K562 (cell line): Measurements from ENCODE around the gene SZT2. TPM values are rescaled to one million over a fixed set of nuclear protein-coding genes. Genes with fewer than 3 reads are reported as not detected.

ENCODE experiments used
- ARID4B ChIP-seq: sonication (generic); formaldehyde crosslinking; IDR thresholded peaks from 2 replicates; pipeline ENCODE4 v1.8.0; 2022; ENCODE audit warnings: mild to moderate bottlenecking, missing genetic modification reagents
- BRD4 ChIP-seq: fragments of 200-600 bp; sonication (generic); IDR thresholded peaks from 2 replicates; pipeline ENCODE4 v1.6.1; 2017; ENCODE audit warnings: inconsistent platforms
- BRD9 ChIP-seq: fragments of 450-650 bp; IDR thresholded peaks from 2 replicates; pipeline ENCODE4 v1.6.1; 2018; ENCODE audit warnings: low read depth; ENCODE audit not compliant: partially characterized antibody
- FOS ChIP-seq: IDR thresholded peaks from 3 replicates; pipeline ENCODE4 v1.6.1; 2011; ENCODE audit not compliant: insufficient read length; ENCODE audit errors: extremely low read depth
- MAFK ChIP-seq: IDR thresholded peaks from 2 replicates; pipeline ENCODE4 v1.6.1; 2011; ENCODE audit warnings: low read length, improper control_type of control experiment
- PML ChIP-seq: IDR thresholded peaks from 2 replicates; pipeline ENCODE4 v1.6.1; 2012; ENCODE audit warnings: low read length, inconsistent platforms
- PTTG1 ChIP-seq: fragments of 450-650 bp; IDR thresholded peaks from 2 replicates; pipeline ENCODE4 v1.6.1; 2016; ENCODE audit warnings: low read depth, mild to moderate bottlenecking, missing genetic modification characterization, missing compliant biosample characterization
- RCOR1 ChIP-seq, 2 experiments: IDR thresholded peaks; 2 replicates each; pipeline ENCODE4 v1.6.1; 2012; ENCODE audit warnings: low read depth in 2 of 2, low read length in 2 of 2, borderline replicate concordance in 1 of 2, improper control_type of control experiment in 1 of 2
- TCF7 ChIP-seq: sonication (generic); IDR thresholded peaks from 2 replicates; pipeline ENCODE4 v1.6.1; 2016; ENCODE audit warnings: antibody characterized with exemption, borderline replicate concordance
- WHSC1 ChIP-seq: IDR thresholded peaks from one replicate; pipeline ENCODE4 v1.6.1; 2012; ENCODE audit warnings: low read length, control low read depth, inconsistent platforms
- ZNF41 ChIP-seq: fragments of 250-450 bp; sonication (Bioruptor Pico); conservative IDR thresholded peaks from 2 replicates; pipeline ENCODE4 v1.4.0; 2020; ENCODE audit warnings: mild to moderate bottlenecking
- polyA plus RNA-seq, 8 experiments: library from polyadenylated mRNA; depleted of rRNA in 4 of 8; stranded (reverse) in 5 of 8; unstranded in 3 of 8; fragments of >200 nt; fragmentation: Nextera tagmentation in 2 of 8; fragmentation: Illumina TruSeq in 1 of 8; extraction: Ambion mirVana in 2 of 8; extraction: Trizol in 1 of 8; gene quantifications; 2 replicates each; pipeline versions ENCODE4 v1.2.1 to v1.2.3, GENCODE V29; 2011 to 2014; ENCODE audit warnings: inconsistent platforms in 1 of 8, missing spikeins in 1 of 8
- total RNA-seq, 7 experiments: library from RNA; depleted of rRNA in 6 of 7; stranded (reverse); fragments of >200 nt in 6 of 7; fragmentation: Illumina TruSeq in 2 of 7; extraction: Trizol in 2 of 7; gene quantifications; 2 replicates each; pipeline versions ENCODE4 v1.2.1 to v1.2.3, GENCODE V29; 2011 to 2021; ENCODE audit warnings: low replicate concordance in 1 of 7
- TF ChIP-seq, protein P1 (sequence below): sonication (generic); formaldehyde crosslinking; IDR thresholded peaks from 2 replicates; pipeline ENCODE4 v1.9.0; 2022; ENCODE audit warnings: mild to moderate bottlenecking, missing genetic modification reagents
- TF ChIP-seq, protein P2 (sequence below), 2 experiments: IDR thresholded peaks; 2 replicates each; pipeline ENCODE4 v1.6.1; 2012; ENCODE audit warnings: improper control_type of control experiment in 2 of 2, low read depth in 2 of 2, low read length in 2 of 2, borderline replicate concordance in 1 of 2
- TF ChIP-seq, protein P3 (sequence below): fragments of 450-650 bp; IDR thresholded peaks from 2 replicates; pipeline ENCODE4 v1.6.1; 2018; ENCODE audit not compliant: partially characterized antibody

Gene SZT2
- total and polyA plus RNA-seq, 9 of the 15 experiments (the other 6 are each of a cell fraction or from before 2014, with no cell fraction given): 0.88 to 31.0 (median 12.8) TPM

DNA sequence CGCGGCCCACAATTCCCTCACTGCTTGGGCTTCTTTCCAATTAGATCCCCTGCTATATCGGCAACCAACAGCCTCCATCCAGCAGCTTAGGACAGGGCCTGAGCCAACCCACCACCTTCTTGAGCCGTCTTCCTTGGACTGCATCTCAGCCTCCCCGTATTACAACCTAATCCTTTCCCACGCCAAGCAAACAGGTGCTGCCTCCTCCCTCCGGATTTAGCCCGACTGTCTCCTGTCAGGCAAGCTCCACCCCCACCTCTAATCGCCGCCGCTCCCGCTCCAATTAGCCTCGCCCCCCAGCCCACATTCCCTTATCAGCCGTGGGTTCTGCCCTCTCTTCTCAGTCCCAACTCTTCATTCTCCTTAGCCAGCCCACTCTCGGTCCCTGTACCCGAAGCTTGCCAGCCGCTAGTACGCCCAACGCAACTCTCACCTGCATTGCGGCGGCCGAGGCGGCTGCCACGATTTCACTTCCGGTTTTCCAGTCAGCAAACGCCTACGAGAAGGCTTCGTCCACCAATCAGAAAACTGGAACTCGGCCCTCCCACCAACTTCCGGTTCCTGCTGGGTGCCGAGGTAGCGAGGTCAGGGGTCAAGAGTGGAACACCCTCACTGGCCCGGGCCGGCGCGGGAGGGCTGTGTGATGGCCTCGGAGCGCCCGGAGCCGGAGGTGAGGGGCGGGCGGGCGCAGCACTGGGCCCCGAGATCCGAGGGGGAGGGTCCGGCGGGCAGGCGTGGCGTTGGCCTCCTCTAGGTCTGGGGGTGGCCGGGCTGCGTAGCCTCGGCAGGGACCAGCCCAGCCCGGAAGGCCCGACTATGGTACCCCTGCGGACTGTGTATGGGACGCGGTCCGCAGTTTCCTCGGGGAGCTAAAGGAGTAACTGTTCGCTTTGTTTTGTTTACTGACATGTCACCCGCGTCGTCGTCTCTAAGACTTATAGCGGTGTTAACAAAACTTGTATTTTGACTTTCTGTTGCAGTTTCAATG is at the start of gene SZT2, which contains the start of gene MED8 (continued):
- TF ChIP-seq ZNF41 (CRISPR knock-in tag): no peak
- TF ChIP-seq BRD9: no peak
- TF ChIP-seq, protein P1, sequence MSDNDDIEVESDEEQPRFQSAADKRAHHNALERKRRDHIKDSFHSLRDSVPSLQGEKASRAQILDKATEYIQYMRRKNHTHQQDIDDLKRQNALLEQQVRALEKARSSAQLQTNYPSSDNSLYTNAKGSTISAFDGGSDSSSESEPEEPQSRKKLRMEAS (CRISPR knock-in tag): peak; percentile 44; the same call in 1 of the 2 replicates
- peak; percentile 89; the same call in 1 of the 2 replicates for TF ChIP-seq BRD4
- TF ChIP-seq, protein P2, sequence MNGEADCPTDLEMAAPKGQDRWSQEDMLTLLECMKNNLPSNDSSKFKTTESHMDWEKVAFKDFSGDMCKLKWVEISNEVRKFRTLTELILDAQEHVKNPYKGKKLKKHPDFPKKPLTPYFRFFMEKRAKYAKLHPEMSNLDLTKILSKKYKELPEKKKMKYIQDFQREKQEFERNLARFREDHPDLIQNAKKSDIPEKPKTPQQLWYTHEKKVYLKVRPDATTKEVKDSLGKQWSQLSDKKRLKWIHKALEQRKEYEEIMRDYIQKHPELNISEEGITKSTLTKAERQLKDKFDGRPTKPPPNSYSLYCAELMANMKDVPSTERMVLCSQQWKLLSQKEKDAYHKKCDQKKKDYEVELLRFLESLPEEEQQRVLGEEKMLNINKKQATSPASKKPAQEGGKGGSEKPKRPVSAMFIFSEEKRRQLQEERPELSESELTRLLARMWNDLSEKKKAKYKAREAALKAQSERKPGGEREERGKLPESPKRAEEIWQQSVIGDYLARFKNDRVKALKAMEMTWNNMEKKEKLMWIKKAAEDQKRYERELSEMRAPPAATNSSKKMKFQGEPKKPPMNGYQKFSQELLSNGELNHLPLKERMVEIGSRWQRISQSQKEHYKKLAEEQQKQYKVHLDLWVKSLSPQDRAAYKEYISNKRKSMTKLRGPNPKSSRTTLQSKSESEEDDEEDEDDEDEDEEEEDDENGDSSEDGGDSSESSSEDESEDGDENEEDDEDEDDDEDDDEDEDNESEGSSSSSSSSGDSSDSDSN (IDR thresholded peaks at IDR 0.05; ENCODE audit: borderline replicate concordance in 1 of 2, low read depth in 2 of 2, low read length in 2 of 2): peak in 1 of 2 experiments; percentile 70; a peak in 1 of 4 replicates
- peak in 1 of 2 experiments; percentile 7; a peak in 1 of 4 replicates for TF ChIP-seq RCOR1 (IDR thresholded peaks at IDR 0.05; ENCODE audit: borderline replicate concordance in 1 of 2, low read depth in 2 of 2, low read length in 2 of 2)
- peak; percentile 51; the same call in 1 of the 2 replicates for TF ChIP-seq ARID4B (CRISPR knock-in tag)
- TF ChIP-seq PTTG1 (tag): no peak
- peak; percentile 69; the same call in 1 of the 2 replicates for TF ChIP-seq PML
- TF ChIP-seq MAFK: peak; percentile 70
- TF ChIP-seq, protein P3, sequence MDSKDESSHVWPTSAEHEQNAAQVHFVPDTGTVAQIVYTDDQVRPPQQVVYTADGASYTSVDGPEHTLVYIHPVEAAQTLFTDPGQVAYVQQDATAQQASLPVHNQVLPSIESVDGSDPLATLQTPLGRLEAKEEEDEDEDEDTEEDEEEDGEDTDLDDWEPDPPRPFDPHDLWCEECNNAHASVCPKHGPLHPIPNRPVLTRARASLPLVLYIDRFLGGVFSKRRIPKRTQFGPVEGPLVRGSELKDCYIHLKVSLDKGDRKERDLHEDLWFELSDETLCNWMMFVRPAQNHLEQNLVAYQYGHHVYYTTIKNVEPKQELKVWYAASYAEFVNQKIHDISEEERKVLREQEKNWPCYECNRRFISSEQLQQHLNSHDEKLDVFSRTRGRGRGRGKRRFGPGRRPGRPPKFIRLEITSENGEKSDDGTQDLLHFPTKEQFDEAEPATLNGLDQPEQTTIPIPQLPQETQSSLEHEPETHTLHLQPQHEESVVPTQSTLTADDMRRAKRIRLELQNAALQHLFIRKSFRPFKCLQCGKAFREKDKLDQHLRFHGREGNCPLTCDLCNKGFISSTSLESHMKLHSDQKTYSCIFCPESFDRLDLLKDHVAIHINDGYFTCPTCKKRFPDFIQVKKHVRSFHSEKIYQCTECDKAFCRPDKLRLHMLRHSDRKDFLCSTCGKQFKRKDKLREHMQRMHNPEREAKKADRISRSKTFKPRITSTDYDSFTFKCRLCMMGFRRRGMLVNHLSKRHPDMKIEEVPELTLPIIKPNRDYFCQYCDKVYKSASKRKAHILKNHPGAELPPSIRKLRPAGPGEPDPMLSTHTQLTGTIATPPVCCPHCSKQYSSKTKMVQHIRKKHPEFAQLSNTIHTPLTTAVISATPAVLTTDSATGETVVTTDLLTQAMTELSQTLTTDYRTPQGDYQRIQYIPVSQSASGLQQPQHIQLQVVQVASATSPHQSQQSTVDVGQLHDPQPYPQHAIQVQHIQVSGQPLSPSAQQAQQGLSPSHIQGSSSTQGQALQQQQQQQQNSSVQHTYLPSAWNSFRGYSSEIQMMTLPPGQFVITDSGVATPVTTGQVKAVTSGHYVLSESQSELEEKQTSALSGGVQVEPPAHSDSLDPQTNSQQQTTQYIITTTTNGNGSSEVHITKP: peak; percentile 36
- TF ChIP-seq WHSC1: no peak
- peak; percentile 23; the same call in 1 of the 2 replicates for TF ChIP-seq TCF7
- peak; percentile 70 for TF ChIP-seq FOS
